Choroid plexus epithelial cell (primary cell): ENCODE measurements around the gene OSBPL5.

Experiments used
- DNase-seq: peaks from one replicate; pipeline ENCODE4 v3.0.0-alpha.2; 2010; ENCODE audit warnings: low read depth
- H3K4me3 ChIP-seq: 2 replicates; pipeline ENCODE4 v1.5.1; 2011; ENCODE audit warnings: low read depth, mild to moderate bottlenecking, control low read depth, low read length, moderate library complexity
- TF ChIP-seq, protein P1 (sequence below): conservative IDR thresholded peaks from 2 replicates; pipeline ENCODE4 v1.5.1; 2011; ENCODE audit warnings: low read depth, mild to moderate bottlenecking, control low read depth, inconsistent platforms, low read length, moderate library complexity

The OSBPL5 gene

DNA sequence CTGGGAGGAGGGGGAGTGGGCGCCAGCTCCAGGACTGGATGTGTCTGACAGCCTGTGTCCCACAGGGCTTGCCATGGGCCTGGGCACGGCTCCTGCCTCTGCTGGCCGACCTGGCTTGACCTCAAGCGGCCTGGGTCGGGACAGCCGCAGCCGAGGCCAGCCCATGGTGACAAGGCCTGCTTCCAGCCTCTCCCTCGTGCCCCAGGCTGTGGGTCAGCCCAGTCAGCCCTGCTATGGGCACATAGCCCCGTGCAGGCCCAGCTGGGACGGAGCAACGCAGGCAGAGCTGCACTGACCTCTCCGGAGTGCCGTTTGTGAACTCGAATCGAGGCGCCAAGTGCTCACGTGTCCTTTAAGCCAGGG is 17.9 kb downstream of the OSBPL5 start:
- DNase-seq = no peak
- TF ChIP-seq, protein P1, sequence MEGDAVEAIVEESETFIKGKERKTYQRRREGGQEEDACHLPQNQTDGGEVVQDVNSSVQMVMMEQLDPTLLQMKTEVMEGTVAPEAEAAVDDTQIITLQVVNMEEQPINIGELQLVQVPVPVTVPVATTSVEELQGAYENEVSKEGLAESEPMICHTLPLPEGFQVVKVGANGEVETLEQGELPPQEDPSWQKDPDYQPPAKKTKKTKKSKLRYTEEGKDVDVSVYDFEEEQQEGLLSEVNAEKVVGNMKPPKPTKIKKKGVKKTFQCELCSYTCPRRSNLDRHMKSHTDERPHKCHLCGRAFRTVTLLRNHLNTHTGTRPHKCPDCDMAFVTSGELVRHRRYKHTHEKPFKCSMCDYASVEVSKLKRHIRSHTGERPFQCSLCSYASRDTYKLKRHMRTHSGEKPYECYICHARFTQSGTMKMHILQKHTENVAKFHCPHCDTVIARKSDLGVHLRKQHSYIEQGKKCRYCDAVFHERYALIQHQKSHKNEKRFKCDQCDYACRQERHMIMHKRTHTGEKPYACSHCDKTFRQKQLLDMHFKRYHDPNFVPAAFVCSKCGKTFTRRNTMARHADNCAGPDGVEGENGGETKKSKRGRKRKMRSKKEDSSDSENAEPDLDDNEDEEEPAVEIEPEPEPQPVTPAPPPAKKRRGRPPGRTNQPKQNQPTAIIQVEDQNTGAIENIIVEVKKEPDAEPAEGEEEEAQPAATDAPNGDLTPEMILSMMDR = no peak
- H3K4me3 ChIP-seq = no peak overlapping the region

- DNase-seq = peak; percentile 59
- no peak overlapping the region for H3K4me3 ChIP-seq
- TF ChIP-seq, protein P1 = no peak
These were observed 18.4 kb downstream of the OSBPL5 start for GRCh38 chr11:3146612-3147256.

- TF ChIP-seq, protein P1 = no peak
- H3K4me3 ChIP-seq = no peak overlapping the region
- DNase-seq = no peak
These were observed 19.9 kb downstream of the OSBPL5 start for GRCh38 chr11:3145206-3145520.

DNA sequence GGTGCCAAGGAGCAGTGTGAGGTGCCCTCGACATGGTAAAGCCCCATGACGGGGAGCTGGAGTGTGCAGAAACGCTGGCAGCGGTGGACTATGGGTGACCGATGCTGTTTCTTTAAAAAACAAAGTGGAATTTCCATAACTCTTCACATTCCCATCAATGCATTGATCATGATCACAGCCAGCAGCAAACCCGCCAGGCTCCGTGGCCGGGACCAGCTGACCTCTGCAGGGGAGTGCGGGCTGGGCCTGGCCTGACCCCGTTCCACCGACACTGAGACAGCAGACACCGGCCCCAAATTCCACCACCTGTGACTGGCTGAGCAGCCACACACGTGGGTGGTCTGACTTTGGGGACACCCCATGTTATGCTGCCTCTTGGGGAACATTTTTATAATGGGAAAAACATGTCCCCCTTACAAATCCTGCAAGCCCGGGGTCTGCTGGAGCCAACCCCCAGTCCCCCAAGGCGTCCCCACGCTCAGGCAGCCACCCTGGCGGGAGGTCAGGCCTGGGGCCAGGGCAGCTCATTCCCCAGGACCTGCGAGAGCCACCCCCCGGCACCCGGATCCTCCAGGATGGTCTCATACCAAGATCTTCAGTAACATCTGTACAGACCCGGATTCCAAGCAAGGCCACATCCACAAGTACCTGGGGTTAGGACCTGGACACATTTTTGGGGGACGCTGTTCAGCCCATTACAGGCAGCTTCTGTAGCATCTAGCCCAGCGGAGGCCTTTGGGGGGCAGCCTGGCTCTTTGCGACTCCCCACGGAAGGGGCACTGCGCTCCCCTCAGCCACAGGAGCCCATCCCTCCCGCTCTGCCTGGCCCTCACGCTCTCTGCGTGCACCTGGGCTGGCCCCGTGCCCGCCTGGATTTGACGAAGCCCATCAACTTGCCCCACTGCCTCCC is 20.6 kb downstream of the OSBPL5 start:
- DNase-seq = no peak
- no peak overlapping the region for H3K4me3 ChIP-seq
- TF ChIP-seq, protein P1 = no peak

DNA sequence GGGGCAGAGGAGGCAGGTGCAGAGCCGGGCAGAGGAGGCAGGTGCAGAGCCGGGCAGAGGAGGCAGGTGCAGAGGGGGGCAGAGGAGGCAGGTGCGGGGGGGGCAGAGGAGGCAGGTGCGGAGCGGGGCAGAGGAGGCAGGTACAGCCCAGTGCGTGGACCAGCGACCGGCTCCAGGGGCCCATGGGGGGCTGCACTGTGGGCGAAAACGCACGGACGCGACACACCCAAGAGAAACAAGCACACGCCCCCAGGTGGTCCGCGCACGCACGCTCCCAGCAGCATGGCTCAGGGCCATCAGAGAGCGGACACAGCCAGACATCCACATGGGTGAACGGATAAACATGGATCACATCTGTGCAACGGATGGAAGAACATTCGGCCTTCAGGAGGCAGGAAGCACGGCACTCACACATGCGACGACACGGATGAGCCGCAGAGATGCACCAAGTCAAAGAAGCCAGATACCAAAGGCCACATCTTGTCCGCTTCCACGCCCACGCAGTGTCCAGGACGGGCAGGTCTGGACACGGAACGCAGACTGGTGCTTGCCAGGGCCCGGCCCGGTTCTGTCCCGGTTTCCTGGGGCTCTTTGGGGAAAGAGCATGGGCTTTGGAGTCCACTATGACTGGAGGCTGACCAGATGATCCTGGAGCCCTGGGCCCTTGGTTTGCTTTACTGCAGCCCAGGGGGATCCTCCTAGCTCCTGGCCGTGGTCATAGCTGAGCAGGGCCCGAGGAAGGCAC is 21.8 kb downstream of the OSBPL5 start:
- DNase-seq = no peak
- TF ChIP-seq, protein P1 = no peak

DNA sequence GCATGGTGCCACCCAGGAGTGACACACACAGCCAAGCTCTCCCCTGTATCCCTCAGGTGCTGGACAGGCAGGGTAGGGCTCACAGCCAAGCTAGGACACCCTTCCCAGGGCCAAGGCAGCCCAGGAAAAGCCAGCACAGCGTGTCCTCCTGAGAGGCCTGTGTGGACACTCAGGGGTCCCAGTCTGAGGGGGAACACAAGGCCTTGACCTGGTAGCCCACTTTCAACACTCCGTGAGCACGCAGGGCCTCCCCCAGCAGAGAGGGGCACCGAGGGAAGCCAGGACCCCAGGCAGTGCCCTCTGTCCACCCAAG is 24.9 kb downstream of the OSBPL5 start:
- no peak overlapping the region for H3K4me3 ChIP-seq
- no peak for DNase-seq
- TF ChIP-seq, protein P1 = no peak

More for the DNA sequence above, 21.8 kb downstream of the OSBPL5 start:
- H3K4me3 ChIP-seq = no peak overlapping the region
